HG03103 (cell line): ENCODE results near the gene DNPH1.
A peak's percentile ranks its signal among the peaks of the same experiment; 100 is the strongest.

Experiments
- ATAC-seq: cut with Tn5 transposase; IDR thresholded peaks from one replicate; pipeline ENCODE4 v1.9.1; 2021; ENCODE audit warnings: low read depth; ENCODE audit not compliant: unreplicated experiment

The DNPH1 gene

DNA sequence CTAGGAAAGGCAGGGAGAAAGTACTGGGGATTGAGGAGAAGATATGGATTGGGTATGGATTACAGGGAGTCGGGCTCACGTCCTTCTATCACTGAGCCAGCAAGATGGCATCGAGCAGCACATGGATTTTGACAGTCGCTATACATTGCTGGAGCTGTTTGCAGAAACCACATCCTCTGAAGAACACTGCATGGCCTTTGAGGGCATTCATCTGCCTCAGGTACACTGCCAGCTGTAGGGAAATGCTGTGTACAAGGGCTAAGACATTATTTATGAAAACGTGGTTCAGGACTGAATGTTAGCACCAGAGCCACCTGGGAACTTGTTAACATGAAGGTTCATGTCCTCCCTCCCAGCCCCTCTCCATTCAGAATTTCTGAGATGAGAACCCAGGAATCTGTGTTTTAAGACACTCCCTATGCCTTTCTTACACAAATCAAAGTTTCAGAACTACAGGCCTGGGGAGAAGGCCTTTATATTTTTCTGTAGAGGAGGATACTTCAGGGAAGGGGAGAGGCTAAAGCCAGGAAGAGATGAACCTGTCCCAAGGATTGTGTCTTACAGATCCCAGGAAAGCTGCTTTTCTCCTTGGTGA is 43.8 kb downstream of the DNPH1 start:
- ATAC-seq, result no peak

DNA sequence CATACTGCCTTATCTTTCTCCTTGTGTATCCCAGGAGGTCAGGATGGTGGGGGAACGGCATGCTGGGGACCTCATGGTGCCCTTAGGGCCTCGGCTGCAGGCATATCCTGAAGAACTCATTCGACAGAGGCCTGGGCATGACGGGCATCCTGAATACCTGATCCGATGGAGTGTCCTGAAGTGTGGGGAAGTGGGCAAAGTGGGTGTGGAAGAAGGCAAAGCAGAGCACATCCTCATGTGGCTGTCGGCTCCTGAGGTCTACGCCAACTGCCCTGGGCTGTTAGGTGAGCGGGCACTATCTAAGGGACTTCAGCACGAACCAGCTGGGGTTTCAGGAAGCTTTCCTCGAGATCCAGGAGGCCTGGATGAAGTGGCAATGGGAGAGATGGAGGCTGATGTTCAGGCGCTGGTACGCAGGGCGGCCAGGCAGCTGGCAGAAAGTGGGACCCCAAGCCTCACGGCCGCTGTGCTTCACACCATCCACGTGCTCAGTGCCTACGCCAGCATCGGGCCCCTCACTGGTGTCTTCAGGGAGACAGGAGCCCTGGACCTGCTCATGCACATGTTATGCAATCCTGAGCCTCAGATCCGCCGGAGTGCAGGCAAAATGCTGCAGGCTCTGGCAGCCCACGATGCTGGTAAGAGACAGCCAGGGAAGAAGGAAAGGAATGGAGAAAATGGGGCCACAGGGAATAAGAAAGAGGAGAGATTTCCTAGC is 44.9 kb downstream of the DNPH1 start:
- no peak for ATAC-seq

DNA sequence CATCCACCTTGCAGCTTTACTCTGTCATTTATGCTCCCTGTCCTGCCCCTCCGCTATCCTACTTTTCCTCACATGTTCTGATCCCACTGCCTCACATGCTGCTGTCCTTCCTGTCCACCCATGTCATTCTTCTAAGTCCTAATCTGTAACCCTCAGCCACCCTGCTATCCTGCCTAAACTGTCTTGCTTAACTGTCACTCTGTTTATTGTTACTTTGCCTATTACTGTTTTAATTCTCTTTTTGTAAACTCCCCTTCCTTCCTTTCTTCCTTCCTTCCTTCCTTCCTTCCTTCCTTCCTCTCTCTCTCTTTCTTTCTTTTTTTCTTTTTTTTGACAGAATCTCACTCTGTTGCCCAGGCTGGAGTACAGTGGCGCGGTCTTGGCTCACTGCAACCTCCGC is 45.8 kb downstream of the DNPH1 start:
- ATAC-seq, result no peak

DNA sequence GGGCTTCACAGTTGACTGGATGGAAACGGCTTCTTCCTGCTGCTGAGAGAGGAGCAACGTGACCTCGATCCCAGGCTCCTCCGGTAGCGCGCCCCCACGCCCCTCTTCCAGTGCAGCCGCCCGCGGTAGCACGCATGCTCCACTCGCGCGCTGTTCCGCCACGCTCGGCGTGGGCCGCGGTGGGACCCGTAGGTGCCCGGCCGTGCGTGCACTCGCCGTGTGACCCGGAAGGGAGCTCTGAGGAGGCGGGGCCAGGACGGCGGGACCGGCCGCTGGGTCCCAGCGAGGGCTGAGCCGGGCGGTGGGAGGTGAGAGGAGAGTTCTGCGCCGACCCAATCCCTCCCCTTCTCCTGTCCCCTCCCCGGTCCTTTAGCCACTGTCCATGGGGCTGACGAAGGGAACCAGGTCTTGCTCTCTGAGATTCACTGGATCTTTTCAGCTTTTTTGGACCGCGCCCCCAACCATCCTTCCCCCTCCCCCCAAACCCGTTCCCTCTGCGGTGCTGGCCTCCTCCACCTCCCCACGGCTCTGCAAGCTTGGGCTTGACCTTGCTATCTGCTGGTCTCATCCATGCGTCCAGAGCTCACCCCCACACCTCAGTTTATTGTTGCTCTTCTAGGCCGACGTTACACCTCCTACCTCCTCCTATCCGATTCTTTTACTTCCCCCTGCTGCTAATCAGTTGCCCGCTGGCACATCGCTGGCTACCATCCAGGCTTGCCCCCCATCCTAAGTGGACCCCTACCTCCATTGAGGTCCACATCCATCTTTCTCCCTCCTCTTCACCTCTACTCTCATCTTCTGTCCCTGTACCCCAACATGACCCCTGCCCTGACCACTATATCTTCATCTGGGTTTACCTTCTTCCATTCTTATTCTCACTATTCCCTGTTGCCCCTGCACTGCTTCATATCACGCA is 47.1 kb downstream of the DNPH1 start, which contains the start of gene CUL9:
Gene CUL9, plus strand, starts transcription at position 255 of the 919 bp plus-strand sequence. CDS start 2,115 bp downstream, outside the sequence.
- peak; percentile 77 for ATAC-seq

DNA sequence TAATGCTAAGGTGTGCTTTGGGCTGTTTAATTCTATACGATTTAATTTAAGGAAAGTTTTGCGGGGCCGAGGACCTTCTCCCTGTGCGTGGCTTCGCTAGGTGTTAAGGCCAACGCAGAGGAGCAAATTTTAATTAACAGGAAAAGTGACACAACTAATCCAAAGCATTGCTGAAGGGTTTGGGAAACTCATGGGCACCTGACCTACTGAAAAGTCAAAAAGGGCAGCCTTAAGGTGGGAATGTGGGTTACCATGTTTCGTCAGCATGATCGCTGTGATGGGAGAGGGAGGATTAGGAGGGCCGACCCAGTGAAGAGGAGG is 47.7 kb downstream of the DNPH1 start:
- ATAC-seq, result no peak

DNA sequence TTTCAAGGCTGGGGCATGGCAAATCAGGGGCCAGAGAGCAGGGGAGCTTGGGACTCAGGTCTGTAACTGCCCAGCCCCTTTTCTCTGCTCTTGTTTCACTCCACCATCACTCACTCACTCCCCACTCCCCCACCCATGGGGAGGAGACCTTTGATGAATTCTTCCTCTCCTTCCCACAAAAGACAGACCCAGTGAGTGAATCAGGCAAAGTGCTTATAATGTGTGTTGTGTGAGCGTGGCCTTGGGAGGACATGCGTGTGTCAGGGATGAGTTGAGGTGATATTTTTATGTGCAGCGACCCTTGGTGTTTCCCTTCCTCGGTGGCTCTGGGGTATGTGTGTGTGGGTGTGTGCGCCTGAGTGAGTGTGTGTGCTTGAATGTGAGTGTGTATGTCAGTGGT is 48.3 kb downstream of the DNPH1 start:
- ATAC-seq, result no peak

DNA sequence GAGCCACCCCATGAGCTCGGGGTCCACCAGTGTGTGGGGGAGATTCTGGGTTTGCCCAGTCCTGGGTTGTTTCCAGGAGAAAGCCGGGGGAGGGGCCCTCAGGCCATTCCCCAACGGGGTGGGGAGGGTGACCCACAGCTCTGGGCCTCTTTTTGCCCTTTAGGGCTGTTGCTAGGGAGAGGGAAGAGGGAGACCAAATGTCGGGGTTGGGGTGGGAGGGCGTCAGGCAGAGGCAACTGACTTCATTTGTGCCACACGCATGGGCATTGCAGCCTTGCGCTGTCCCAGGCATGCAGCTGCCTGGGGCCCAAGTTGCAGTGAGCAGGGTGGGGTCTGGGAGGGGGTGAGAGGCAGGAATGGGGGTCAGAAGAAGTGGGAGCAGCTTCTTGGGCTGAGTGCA is 49.2 kb downstream of the DNPH1 start:
- ATAC-seq, result no peak

DNA sequence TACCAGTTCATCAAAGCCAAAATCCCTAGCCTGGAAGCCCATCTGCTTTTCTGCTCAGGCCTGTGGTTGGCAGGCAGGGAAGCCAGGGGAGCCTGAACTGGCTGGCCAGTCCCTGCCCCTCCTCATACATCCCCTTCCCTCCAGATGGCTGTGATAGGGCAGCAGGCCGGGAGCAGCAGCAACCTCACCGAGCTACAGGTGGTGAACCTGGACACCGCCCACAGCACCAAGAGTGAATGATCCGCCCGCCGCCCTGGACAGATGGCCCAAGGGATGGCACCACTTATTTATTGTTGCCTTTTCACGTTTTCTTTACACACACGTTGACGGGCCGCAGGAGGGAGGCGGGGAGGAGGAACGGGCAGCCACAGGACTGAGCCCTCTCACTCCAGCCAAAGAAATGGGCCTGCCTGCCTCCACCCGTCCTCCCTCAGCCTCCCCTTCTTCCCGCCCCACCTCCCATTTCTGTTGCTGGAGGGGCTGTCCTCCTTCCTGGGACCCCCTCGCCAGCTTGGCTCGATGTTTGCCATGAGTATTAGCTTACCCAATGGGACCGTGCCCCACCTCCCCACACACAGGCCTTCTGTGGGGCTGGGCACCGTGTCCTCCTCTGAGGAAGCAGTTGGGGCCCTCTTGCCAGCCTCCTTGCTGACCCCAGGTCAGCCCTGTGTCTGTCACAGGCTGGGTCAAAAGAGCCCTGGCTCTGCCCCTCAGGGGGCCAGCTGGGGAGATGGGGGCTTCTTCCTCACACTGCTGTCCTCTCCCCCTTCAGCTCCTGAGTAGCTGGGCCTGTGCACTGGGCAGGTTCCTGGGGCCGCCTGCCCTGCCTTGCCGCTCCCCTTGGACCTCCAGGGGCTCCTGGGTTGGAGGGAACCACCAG is 50.1 kb downstream of the DNPH1 start:
- no peak for ATAC-seq

DNA sequence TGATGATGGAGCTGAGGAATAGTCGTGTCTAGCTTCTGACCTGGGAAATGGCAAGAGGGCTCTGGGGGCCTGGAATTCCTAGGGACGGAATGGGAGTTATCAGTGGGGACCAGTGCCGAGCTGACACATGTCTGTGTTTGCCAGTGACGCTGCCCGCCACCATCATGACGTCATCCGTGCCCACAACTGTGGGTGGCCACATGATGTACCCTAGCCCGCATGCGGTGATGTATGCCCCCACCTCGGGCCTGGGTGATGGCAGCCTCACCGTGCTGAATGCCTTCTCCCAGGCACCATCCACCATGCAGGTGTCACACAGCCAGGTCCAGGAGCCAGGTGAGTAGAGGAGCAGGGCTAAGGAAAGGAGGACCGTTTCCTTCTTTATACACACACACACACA is 51.1 kb downstream of the DNPH1 start:
- no peak for ATAC-seq

DNA sequence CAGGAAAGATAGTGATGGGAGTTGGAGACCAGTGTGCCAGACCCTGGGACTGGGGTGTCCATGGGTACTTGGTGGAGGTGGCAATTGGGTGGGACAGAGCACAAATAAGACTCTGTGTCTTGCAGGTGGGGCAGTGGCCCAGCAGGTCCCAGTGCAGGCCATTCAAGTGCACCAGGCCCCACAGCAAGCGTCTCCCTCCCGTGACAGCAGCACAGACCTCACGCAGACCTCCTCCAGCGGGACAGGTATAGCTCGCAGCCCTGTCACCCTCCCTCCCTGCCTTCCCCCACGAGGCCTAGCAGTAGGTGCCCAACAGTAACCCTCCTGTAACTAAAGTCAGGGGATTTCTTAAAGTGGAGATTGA is 52.9 kb downstream of the DNPH1 start:
- no peak for ATAC-seq

DNA sequence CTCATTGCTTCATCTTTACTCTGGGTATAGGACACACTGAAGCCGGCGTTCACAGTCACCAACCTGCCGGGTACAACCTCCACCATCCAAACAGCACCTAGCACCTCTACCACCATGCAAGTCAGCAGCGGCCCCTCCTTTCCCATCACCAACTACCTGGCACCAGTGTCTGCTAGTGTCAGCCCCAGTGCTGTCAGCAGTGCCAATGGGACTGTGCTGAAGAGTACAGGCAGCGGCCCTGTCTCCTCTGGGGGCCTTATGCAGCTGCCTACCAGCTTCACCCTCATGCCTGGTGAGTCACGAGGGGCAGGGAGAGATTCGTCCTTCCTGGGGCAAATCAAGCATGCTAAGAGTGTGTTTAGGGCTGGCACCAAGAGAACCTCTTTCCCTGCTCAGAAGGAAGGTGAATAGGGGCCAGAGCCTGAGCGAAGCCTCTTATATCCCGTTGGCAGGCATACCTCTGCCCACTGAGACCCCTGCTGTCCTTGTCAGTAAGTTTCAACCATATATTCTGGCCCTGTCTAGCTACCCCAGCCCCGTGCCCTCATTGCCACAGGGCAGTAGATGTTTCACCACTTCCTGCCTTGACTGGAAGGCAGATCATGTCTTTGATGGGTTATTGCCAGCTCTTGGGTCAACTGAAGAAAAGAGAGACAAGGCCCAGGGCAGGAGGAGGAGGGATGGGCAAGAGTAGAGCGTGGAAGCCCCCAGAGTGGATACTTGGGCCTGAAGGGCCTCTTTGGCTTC is 53.4 kb downstream of the DNPH1 start:
- ATAC-seq, result no peak
